Measurements from ENCODE around the gene PRPH. TPM values are rescaled to one million over a fixed set of nuclear protein-coding genes. Genes with fewer than 3 reads are reported as not detected.

Gene PRPH
- total RNA-seq, 2 experiments from 2014 or later = not detected

DNA sequence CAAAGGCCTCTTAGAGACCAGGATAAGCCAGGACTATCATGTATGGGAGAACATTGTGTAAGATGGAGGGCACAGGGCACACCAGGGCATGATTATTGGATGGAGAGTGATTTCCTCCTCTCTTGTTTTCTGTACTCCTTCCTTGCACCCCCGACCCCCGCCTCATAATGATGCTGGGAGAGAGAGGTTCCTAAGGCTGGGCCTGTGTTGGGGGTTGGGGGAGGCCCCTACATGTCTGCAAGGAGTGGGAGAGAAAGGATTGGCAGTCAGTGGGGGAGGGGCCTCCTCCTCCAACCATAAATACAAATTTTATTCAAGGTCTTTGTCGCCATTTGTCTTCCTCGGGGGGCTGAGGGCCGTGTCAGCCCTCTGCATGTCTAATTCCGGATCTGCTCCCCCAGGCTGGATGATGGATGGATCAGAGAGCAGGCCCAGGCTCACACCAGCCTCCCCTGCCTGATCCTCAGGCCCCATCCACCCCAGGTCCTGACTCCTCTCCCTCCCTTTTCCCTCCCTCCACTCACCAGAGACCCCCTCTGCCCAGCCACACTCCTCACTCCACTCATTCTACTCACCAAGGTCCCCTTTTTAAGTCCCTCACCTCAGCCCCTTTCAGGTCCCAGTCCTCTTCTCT is 44.0 kb downstream of the PRPH start:
- H2AFZ ChIP-seq (ENCODE audit: low read length) = no peak overlapping the region
- H4K20me1 ChIP-seq (ENCODE audit: insufficient read depth, low read length) = no peaks in the 10 kb centered on the region
- no peaks in the 10 kb centered on the region for H3K9me2 ChIP-seq (ENCODE audit: insufficient read depth, low read length)
- DNase-seq (ENCODE audit: low spot score) = no peak
- ChIA-PET POLR2A (no interaction called here), CTCF (ENCODE audit: unreplicated experiment) (no interaction called here)
- no peak overlapping the region for H3K27ac ChIP-seq (ENCODE audit: low read depth, low read length, poor library complexity, severe bottlenecking)
- intact Hi-C loops (cut with micrococcal nuclease; ENCODE audit: unreplicated experiment) = no loop called here
- H3K4me3 ChIP-seq (ENCODE audit: low read depth, low read length, poor library complexity, severe bottlenecking) = no peak overlapping the region
- no TSS peak for BruUV-seq (replicated peaks)
- no peaks in the 10 kb centered on the region for H3K36me3 ChIP-seq (ENCODE audit: insufficient read depth, low read length)
- H3K79me2 ChIP-seq (ENCODE audit: insufficient read depth, low read depth, low read length) = no peaks in the 10 kb centered on the region
- H3K9me3 ChIP-seq (ENCODE audit: low read length) = no peaks in the 10 kb centered on the region
- no peak overlapping the region for H3K4me2 ChIP-seq (ENCODE audit: low read length)
- H3K4me1 ChIP-seq (ENCODE audit: insufficient read depth, low read length, poor library complexity, severe bottlenecking) = peaks cover 25% of the 10 kb centered on the region
- no peak for TF ChIP-seq EZH2phosphoT487 (IDR thresholded peaks at IDR 0.05; ENCODE audit: borderline replicate concordance, low read depth, low read length)
- TF ChIP-seq, protein P1, sequence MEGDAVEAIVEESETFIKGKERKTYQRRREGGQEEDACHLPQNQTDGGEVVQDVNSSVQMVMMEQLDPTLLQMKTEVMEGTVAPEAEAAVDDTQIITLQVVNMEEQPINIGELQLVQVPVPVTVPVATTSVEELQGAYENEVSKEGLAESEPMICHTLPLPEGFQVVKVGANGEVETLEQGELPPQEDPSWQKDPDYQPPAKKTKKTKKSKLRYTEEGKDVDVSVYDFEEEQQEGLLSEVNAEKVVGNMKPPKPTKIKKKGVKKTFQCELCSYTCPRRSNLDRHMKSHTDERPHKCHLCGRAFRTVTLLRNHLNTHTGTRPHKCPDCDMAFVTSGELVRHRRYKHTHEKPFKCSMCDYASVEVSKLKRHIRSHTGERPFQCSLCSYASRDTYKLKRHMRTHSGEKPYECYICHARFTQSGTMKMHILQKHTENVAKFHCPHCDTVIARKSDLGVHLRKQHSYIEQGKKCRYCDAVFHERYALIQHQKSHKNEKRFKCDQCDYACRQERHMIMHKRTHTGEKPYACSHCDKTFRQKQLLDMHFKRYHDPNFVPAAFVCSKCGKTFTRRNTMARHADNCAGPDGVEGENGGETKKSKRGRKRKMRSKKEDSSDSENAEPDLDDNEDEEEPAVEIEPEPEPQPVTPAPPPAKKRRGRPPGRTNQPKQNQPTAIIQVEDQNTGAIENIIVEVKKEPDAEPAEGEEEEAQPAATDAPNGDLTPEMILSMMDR (conservative IDR thresholded peaks at IDR 0.05; ENCODE audit: low read length) = no peak

GRCh38 chr12:49339464-49339861 is 44.5 kb downstream of the PRPH start:
- no TSS peak for BruUV-seq (replicated peaks)
- no peaks in the 10 kb centered on the region for H3K9me2 ChIP-seq (ENCODE audit: insufficient read depth, low read length)
- no peaks in the 10 kb centered on the region for H4K20me1 ChIP-seq (ENCODE audit: insufficient read depth, low read length)
- TF ChIP-seq EZH2phosphoT487 (IDR thresholded peaks at IDR 0.05; ENCODE audit: borderline replicate concordance, low read depth, low read length) = no peak
- TF ChIP-seq, protein P1 (conservative IDR thresholded peaks at IDR 0.05; ENCODE audit: low read length) = no peak
- POLR2A ChIA-PET = no interaction called here
- CTCF ChIA-PET (ENCODE audit: unreplicated experiment) = interaction anchor here (0.5 kb wide), 1 partner anchor 11 kb away, joined by 3 read pairs; no protein-coding TSS in a partner anchor
- no peak overlapping the region for H2AFZ ChIP-seq (ENCODE audit: low read length)
- intact Hi-C loops (cut with micrococcal nuclease; ENCODE audit: unreplicated experiment) = no loop called here
- H3K4me3 ChIP-seq (ENCODE audit: low read depth, low read length, poor library complexity, severe bottlenecking) = no peak overlapping the region
- no peak overlapping the region for H3K4me2 ChIP-seq (ENCODE audit: low read length)
- no peak overlapping the region for H3K27ac ChIP-seq (ENCODE audit: low read depth, low read length, poor library complexity, severe bottlenecking)
- no peaks in the 10 kb centered on the region for H3K79me2 ChIP-seq (ENCODE audit: insufficient read depth, low read depth, low read length)
- DNase-seq (ENCODE audit: low spot score) = no peak
- H3K4me1 ChIP-seq (ENCODE audit: insufficient read depth, low read length, poor library complexity, severe bottlenecking) = peaks cover 30% of the 10 kb centered on the region
- H3K36me3 ChIP-seq (ENCODE audit: insufficient read depth, low read length) = no peaks in the 10 kb centered on the region
- H3K9me3 ChIP-seq (ENCODE audit: low read length) = no peaks in the 10 kb centered on the region

- intact Hi-C loops (cut with micrococcal nuclease; ENCODE audit: unreplicated experiment) = no loop called here
- no TSS peak for BruUV-seq (replicated peaks)
- POLR2A ChIA-PET = no interaction called here
Observed at GRCh38 chr12:49340095-49340870, 45.3 kb downstream of the PRPH start.

More at GRCh38 chr12:49340095-49340870, 45.3 kb downstream of the PRPH start:
- Histone ChIP-seq H3K9me2 (ENCODE audit: insufficient read depth, low read length) (no peaks in the 10 kb centered on the region), H3K4me1 (ENCODE audit: insufficient read depth, low read length, poor library complexity, severe bottlenecking) (peaks cover 38% of the 10 kb centered on the region), H3K36me3 (ENCODE audit: insufficient read depth, low read length) (no peaks in the 10 kb centered on the region), H3K4me2 (ENCODE audit: low read length) (no peak overlapping the region), H3K9me3 (ENCODE audit: low read length) (no peaks in the 10 kb centered on the region), H4K20me1 (ENCODE audit: insufficient read depth, low read length) (no peaks in the 10 kb centered on the region), H3K79me2 (ENCODE audit: insufficient read depth, low read depth, low read length) (no peaks in the 10 kb centered on the region), H2AFZ (ENCODE audit: low read length) (no peak overlapping the region), H3K4me3 (ENCODE audit: low read depth, low read length, poor library complexity, severe bottlenecking) (no peak overlapping the region), H3K27ac (ENCODE audit: low read depth, low read length, poor library complexity, severe bottlenecking) (no peak overlapping the region)
- CTCF ChIA-PET (ENCODE audit: unreplicated experiment) = no interaction called here
- TF ChIP-seq, protein P1 (conservative IDR thresholded peaks at IDR 0.05; ENCODE audit: low read length) = no peak
- TF ChIP-seq EZH2phosphoT487 (IDR thresholded peaks at IDR 0.05; ENCODE audit: borderline replicate concordance, low read depth, low read length) = no peak
- no peak for DNase-seq (ENCODE audit: low spot score)

All from OCI-LY7 (cell line).